Activated naive CD8-positive, alpha-beta T cell treated with anti-CD3 and anti-CD28 coated beads, Interleukin-2, amount 50 U/mL, for 24 hours (primary cell): ENCODE data around the gene SEL1L3.

Source experiments
- ATAC-seq: fragments of 150-1000 bp; cut with Tn5 transposase; one replicate; pipeline ENCODE4 v1.10.0; 2021
- DNase-seq: peaks from one replicate; pipeline ENCODE4 v3.0.0; 2021
- H3K27ac Mint-ChIP-seq: one replicate; pipeline ENCODE4 v1.8.0; 2021; ENCODE audit warnings: mild to moderate bottlenecking, mixed read lengths
- H3K27me3 Mint-ChIP-seq: one replicate; pipeline ENCODE4 v1.8.0; 2021; ENCODE audit warnings: mixed read lengths
- H3K36me3 Mint-ChIP-seq: one replicate; pipeline ENCODE4 v1.8.0; 2021; ENCODE audit warnings: low read depth, mixed read lengths
- H3K4me1 Mint-ChIP-seq: one replicate; pipeline ENCODE4 v1.8.0; 2021; ENCODE audit warnings: mixed read lengths
- H3K4me3 Mint-ChIP-seq: one replicate; pipeline ENCODE4 v1.8.0; 2021; ENCODE audit warnings: mild to moderate bottlenecking, moderate library complexity, mixed read lengths
- H3K9me3 Mint-ChIP-seq: one replicate; pipeline ENCODE4 v1.8.0; 2021; ENCODE audit warnings: mixed read lengths

Gene SEL1L3

DNA sequence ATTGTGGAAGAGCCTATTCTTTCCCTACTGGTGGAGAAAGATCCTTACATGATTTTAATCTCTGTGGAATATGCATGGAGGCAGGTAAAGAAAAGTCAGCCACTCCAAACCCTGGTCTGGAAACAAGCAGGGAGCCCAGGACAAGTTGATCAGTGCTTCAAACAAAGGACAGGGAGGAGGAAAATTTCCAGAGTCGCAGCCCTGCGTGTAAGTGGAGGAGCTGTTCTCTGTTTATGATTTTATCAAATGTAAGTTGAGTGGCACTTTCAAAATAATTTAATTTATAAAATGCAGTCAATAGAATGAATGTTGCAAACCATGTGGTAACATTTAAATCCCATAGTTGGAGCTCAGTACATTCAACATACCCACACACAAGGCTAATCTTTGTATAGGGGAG lies 150.2 kb downstream of the SEL1L3 start:
- DNase-seq (no peak), ATAC-seq (no peak)
- Mint-ChIP-seq H3K9me3 (peaks cover 9% of the 10 kb centered on the region), H3K27me3 (peaks cover 2% of the 10 kb centered on the region), H3K27ac (no peak overlapping the region), H3K36me3 (no peaks in the 10 kb centered on the region), H3K4me3 (no peak overlapping the region), H3K4me1 (no peaks in the 10 kb centered on the region)

DNA sequence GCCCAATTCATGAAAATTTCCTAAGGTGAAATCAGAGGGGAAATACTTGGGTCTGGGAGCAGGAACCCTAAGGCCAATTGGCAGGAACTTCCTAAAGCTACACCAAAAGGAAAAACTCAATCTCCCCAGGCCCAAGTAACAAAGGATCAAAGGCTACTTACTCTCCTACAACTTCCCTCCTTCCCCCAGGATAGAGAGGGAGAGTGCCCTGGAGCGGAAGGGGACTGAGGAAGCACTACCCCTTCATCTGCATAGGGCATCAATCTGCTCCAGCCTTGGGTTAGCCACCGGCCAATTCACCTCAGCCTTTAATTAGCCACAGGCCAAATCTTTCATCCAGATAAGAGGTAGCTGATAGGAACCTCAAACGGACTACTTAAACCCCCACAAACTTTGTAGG lies 152.2 kb downstream of the SEL1L3 start:
- Mint-ChIP-seq H3K9me3 (peaks cover 9% of the 10 kb centered on the region), H3K4me3 (no peak overlapping the region), H3K27ac (no peak overlapping the region), H3K27me3 (peaks cover 2% of the 10 kb centered on the region), H3K36me3 (no peaks in the 10 kb centered on the region), H3K4me1 (no peaks in the 10 kb centered on the region)
- ATAC-seq (no peak), DNase-seq (no peak)

DNA sequence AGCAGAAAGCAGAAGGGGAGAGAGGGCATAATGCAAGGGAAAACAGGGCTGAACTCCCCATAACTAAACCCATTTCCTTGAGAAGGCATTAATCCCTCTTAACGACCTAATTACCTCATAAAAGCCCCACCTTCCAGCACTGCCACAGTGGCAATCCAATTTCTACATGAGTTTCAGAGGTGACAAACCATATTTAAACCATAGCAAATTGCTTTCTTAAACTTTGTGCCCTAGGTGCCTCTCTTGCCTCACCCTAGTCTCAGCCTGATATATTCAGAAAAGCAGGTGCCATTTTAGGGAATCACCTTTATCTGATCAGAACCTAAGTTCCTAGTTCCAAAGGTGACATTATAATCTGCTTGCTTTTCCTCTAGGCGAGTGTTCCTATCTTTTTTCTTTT lies 158.3 kb downstream of the SEL1L3 start:
- Mint-ChIP-seq H3K27ac (no peak overlapping the region), H3K27me3 (no peaks in the 10 kb centered on the region), H3K4me3 (no peak overlapping the region), H3K36me3 (no peaks in the 10 kb centered on the region), H3K9me3 (peaks cover 7% of the 10 kb centered on the region), H3K4me1 (no peaks in the 10 kb centered on the region)
- ATAC-seq = no peak
- no peak for DNase-seq

DNA sequence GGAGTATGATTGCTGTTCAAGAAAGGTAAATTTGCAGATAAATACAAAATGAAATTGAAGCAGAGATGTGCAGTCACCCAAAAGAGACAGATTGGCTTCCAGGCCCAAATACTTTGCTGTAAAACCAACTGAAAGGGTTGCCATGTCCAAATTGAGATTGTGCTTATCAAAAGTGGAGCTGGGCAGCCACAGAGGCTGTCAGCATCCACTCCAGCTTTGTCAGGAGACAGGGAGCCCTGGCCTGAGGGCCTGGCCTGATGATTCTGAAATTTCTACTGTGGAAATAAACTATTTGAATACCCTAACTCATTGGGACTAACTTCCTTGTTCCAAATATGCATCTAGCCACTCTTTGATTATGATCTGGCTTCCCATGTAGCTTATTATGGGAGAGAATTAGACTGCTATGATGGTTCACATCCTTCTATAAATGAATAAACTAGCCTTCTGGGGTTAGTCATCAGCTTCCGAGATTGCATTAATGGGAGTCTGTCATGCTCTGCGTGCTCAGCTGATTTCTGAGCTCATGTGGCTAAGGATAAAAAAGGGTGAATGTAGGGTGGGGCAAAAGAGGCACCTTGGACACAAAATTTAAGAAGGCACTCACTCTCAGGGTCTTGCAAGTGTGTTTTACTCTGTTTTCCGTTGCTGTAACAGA lies 158.9 kb downstream of the SEL1L3 start:
- DNase-seq (no peak), ATAC-seq (no peak)
- H3K36me3 Mint-ChIP-seq = no peaks in the 10 kb centered on the region
- H3K4me1 Mint-ChIP-seq = no peaks in the 10 kb centered on the region
- peaks cover 3% of the 10 kb centered on the region for H3K9me3 Mint-ChIP-seq
- no peaks in the 10 kb centered on the region for H3K27me3 Mint-ChIP-seq
- H3K27ac Mint-ChIP-seq = no peak overlapping the region
- H3K4me3 Mint-ChIP-seq = no peak overlapping the region

DNA sequence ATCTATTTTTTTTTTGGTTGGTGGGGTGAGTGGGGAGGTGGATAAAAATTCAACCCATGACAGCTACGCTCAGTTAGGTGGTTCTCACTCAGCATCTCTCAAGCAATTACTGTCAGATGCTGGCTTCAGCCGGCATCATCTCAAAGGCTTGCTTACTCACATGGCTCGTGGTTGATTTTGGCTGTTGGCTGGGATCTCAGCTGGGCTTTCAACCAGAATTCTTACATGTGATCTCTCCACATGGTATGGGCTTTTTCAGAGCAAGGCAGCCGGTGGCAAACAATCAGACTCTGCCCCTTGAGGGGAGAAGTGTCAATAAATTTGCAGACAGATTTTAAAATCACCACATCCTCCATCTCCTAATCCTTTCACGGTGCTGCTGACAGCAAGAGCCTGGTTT lies 159.9 kb downstream of the SEL1L3 start:
- ATAC-seq = no peak
- Mint-ChIP-seq H3K4me3 (no peak overlapping the region), H3K36me3 (no peaks in the 10 kb centered on the region), H3K27ac (no peak overlapping the region), H3K4me1 (no peaks in the 10 kb centered on the region), H3K27me3 (no peaks in the 10 kb centered on the region), H3K9me3 (no peaks in the 10 kb centered on the region)
- DNase-seq = no peak

DNA sequence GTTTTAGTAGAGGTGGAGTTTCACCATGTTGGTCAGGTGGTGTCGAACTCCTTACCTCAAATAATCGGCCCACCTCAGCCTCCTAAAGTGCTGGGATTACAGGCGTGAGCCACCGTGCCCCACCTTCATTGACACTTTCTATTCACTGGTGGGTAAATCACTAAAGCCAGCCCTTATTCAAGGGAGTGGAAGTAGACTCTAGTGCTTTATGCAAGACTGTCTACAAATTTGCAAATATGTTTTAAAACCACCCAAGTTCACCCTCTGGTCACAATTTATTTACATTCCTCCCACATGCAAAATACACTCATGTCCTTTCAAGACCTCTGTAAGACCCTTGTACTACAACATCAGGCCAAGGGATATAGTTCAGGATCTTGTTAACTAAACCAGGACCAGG lies 162.1 kb downstream of the SEL1L3 start:
- H3K9me3 Mint-ChIP-seq = no peaks in the 10 kb centered on the region
- DNase-seq (no peak), ATAC-seq (no peak)
- H3K27me3 Mint-ChIP-seq = no peaks in the 10 kb centered on the region
- H3K27ac Mint-ChIP-seq = no peak overlapping the region
- no peaks in the 10 kb centered on the region for H3K4me1 Mint-ChIP-seq
- no peaks in the 10 kb centered on the region for H3K36me3 Mint-ChIP-seq
- no peak overlapping the region for H3K4me3 Mint-ChIP-seq

DNA sequence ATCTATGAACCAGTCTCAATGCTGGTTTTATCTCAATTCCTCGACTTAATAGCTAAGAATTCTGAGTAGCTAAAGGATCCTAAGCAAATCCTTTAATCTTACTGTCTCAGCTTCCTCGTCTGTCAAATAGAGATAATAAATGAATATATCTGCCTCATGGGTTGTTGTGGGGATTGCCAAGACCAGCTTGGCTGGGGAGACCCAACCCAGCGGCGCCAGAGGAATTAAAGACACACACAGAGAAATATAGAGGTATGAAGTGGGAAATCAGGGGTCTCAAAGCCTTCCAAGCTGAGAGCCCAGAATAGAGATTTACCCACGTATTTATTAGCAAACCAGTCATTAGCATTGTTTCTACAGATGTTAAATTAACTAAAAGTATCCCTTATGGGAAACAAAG lies 165.3 kb downstream of the SEL1L3 start:
- no peaks in the 10 kb centered on the region for H3K9me3 Mint-ChIP-seq
- no peak overlapping the region for H3K27ac Mint-ChIP-seq
- no peaks in the 10 kb centered on the region for H3K4me1 Mint-ChIP-seq
- DNase-seq = no peak
- no peak overlapping the region for H3K4me3 Mint-ChIP-seq
- H3K27me3 Mint-ChIP-seq = no peaks in the 10 kb centered on the region
- no peak for ATAC-seq
- no peaks in the 10 kb centered on the region for H3K36me3 Mint-ChIP-seq
